ENCODE data around the gene PCDHGA5.
"Not testable (repeated sequence)": the region's sequence is repeated elsewhere in the genome, so short reads cannot be mapped to it uniquely, and the experiment has no call there.

Gene PCDHGA5

DNA sequence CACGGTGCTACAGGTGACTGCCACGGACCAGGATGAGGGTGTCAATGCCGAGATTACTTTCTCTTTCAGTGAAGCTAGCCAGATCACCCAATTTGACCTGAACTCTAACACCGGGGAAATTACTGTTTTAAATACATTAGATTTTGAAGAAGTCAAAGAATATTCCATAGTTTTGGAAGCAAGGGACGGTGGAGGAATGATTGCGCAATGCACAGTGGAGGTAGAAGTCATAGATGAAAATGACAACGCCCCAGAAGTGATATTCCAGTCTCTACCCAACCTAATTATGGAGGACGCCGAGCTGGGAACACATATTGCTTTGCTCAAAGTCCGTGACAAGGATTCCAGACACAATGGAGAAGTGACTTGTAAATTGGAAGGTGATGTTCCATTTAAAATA, 24.7 kb downstream of the PCDHGA5 start:
- DNase-seq = no peak

GRCh38 chr5:141389153-141390042, 25.4 kb downstream of the PCDHGA5 start:
- no peak for DNase-seq

GRCh38 chr5:141392429-141393198, 28.7 kb downstream of the PCDHGA5 start, which contains the start of gene PCDHGA8:
Gene PCDHGA8, plus strand, starts transcription at chr5:141392633. Its CDS starts 181 bp downstream, at chr5:141392814.
- DNase-seq = no peak

DNA sequence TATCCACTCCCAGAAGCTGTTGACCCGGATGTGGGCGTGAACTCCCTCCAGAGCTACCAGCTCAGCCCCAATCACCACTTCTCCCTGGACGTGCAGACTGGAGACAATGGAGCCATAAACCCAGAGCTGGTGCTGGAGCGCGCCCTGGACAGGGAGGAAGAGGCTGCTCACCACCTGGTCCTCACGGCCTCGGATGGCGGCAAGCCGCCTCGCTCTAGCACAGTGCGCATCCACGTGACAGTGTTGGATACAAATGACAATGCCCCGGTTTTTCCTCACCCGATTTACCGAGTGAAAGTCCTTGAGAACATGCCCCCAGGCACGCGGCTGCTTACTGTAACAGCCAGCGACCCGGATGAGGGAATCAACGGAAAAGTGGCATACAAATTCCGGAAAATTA, 29.3 kb downstream of the PCDHGA5 start:
- DNase-seq = no peak

DNA sequence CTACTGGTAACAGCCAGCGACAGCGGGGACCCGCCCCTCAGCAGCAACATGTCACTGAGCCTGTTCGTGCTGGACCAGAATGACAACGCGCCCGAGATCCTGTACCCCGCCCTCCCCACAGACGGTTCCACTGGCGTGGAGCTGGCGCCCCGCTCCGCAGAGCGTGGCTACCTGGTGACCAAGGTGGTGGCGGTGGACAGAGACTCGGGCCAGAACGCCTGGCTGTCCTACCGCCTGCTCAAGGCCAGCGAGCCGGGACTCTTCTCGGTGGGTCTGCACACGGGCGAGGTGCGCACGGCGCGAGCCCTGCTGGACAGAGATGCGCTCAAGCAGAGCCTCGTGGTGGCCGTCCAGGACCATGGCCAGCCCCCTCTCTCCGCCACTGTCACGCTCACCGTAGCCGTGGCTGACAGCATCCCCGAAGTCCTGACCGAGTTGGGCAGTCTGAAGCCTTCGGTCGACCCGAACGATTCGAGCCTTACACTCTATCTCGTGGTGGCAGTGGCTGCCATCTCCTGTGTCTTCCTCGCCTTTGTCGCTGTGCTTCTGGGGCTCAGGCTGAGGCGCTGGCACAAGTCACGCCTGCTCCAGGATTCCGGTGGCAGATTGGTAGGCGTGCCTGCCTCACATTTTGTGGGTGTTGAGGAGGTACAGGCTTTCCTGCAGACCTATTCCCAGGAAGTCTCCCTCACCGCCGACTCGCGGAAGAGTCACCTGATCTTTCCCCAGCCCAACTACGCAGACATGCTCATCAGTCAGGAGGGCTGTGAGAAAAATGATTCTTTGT, 30.6 kb downstream of the PCDHGA5 start:
- DNase-seq = not testable (repeated sequence)

- DNase-seq = peak; percentile 32
Measured at GRCh38 chr5:141397756-141398551, 34.0 kb downstream of the PCDHGA5 start, which contains the start of gene PCDHGB5. Gene PCDHGB5, plus strand, starts transcription at chr5:141397947. Its CDS starts 181 bp downstream, at chr5:141398128.

DNA sequence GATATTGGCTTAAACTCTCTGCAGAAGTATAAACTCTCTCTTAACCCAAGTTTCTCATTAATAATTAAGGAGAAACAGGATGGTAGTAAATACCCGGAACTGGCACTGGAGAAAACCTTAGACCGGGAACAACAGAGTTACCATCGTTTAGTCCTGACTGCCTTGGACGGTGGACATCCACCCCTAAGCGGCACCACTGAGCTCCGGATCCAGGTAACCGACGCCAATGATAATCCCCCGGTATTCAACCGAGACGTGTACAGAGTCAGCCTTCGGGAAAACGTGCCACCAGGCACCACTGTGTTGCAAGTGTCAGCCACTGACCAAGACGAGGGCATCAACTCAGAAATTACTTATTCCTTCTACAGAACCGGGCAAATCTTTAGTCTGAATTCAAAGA, 34.6 kb downstream of the PCDHGA5 start:
- no peak for DNase-seq

- no peak for DNase-seq
Measured at GRCh38 chr5:141399555-141400258, 35.7 kb downstream of the PCDHGA5 start.

- no peak for DNase-seq
Measured at GRCh38 chr5:141402553-141403243, 38.7 kb downstream of the PCDHGA5 start, which contains the start of gene PCDHGA9. Gene PCDHGA9, plus strand, starts transcription at chr5:141402778. Its CDS starts 175 bp downstream, at chr5:141402953.

DNA sequence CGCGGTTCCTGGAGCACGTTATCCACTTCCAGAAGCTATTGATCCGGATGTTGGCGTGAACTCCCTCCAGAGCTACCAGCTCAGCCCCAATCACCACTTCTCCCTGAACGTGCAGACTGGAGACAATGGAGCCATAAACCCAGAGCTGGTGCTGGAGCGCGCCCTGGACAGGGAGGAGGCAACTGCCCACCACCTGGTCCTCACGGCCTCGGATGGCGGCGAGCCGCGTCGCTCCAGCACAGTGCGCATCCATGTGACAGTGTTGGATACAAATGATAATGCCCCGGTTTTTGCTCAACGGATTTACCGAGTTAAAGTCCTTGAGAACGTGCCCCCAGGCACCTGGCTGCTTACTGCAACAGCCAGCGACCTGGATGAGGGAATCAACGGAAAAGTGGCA, 39.4 kb downstream of the PCDHGA5 start:
- no peak for DNase-seq

DNA sequence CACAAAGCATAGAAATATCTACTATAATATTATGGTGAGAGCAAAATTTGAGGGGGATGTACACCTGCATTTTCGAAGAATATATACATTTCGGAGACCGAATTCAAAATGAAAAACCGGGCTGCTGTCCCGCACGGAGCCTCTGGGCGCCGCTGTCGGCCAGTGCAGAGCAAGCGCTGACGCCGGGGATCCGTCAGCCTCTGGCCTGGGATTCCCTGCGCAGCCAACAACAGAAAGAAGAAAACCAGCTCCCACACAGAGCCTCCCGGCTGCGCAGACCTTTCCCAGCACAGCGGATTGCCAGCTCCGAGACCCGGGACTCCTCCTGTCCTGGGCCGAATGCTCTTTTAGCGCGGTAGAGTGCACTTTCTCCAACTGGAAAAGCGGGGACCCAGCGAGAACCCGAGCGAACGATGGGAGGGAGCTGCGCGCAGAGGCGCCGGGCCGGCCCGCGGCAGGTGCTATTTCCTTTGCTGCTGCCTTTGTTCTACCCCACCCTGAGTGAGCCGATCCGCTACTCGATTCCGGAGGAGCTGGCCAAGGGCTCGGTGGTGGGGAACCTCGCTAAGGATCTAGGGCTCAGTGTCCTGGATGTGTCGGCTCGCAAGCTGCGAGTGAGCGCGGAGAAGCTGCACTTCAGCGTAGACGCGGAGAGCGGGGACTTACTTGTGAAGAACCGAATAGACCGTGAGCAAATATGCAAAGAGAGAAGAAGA, 44.0 kb downstream of the PCDHGA5 start, which contains the start of gene PCDHGB6:
Gene PCDHGB6, plus strand, starts transcription at position 232 of the 716 bp plus-strand sequence. Its CDS starts 182 bp downstream, at position 414.
- peak; percentile 31 for DNase-seq

DNA sequence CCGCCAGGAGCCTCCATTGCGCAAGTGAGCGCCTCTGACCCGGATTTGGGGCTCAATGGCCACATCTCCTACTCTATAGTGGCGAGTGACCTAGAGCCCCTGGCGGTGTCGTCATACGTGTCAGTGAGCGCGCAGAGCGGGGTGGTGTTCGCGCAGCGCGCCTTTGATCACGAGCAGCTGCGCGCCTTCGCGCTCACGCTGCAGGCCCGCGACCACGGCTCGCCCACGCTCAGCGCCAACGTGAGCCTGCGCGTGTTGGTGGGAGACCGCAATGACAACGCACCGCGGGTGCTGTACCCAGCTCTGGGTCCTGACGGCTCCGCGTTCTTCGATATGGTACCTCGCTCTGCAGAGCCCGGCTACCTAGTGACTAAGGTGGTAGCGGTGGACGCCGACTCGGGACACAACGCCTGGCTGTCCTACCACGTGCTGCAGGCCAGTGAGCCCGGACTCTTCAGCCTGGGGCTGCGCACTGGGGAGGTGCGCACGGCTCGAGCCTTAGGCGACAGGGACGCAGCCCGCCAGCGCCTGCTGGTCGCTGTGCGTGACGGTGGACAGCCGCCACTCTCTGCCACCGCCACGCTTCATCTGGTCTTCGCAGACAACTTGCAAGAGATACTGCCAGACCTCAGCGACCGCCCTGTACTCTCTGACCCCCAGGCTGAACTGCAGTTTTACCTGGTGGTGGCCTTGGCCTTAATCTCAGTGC, 45.8 kb downstream of the PCDHGA5 start:
- DNase-seq = no peak

DNA sequence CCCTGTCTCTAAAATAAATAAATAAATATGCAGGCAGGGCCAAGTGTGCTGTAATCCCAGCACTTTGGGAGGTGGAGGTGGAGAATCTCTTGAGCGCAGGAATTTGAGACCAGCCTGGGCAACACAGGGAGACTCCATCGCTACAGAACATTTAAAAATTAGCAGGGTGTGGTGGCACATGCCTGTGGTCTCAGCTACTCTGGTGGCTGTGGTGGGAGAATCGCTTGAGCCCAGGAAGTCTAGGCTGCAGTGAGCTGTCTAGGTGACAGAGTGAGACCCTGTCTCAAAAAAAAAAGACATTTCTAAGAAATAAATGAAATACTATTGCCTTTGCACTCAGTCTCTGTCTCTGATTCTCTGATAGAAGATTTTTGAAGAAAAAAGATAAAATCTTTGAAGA, 47.6 kb downstream of the PCDHGA5 start:
- no peak for DNase-seq

DNA sequence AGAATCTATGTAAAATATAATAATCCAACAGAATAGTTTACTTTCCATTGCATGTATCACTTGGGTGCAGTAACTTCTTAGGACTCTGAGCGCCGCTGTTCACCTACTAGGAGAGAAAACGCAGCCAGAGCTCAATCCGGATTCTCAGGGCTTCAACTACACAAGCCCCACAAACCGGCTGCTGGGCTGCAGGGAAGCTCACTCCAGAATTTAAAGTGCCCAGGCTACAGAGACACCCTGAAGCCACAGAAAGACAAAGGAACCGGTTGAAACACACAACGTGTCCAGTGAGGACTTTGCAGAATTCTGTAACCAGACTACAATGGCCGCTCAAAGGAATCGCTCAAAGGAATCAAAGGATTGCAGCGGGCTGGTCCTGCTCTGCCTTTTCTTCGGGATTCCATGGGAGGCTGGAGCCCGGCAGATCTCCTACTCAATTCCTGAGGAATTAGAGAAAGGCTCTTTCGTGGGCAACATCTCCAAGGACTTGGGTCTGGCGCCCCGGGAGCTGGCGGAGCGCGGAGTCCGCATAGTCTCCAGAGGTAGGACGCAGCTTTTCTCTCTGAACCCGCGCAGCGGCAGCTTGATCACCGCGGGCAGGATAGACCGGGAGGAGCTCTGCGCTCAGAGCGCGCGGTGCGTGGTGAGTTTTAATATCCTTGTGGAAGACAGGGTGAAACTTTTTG, 49.0 kb downstream of the PCDHGA5 start, which contains the start of gene PCDHGA10:
Gene PCDHGA10, plus strand, starts transcription at position 134 of the 686 bp plus-strand sequence. Its CDS starts 189 bp downstream, at position 323.
- DNase-seq = peak; percentile 45

GRCh38 chr5:141413540-141414069, 49.6 kb downstream of the PCDHGA5 start:
- DNase-seq = no peak

- not testable (repeated sequence) for DNase-seq
Measured at GRCh38 chr5:141414548-141415274, 50.7 kb downstream of the PCDHGA5 start.

DNA sequence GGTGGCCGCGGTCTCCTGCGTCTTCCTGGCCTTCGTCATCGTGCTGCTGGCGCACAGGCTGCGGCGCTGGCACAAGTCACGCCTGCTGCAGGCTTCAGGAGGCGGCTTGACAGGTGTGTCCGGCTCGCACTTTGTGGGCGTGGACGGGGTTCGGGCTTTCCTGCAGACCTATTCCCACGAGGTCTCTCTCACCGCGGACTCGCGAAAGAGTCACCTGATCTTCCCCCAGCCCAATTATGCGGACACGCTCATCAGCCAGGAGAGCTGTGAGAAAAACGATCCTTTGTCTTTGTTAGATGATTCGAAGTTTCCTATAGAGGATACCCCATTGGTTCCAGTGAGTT, 51.3 kb downstream of the PCDHGA5 start:
- DNase-seq = not testable (repeated sequence)
